B cell (primary cell): ENCODE measurements around the gene SERPINA10. TPM values are rescaled to one million over a fixed set of nuclear protein-coding genes. Genes with fewer than 3 reads are reported as not detected.

Source experiments
- ATAC-seq: fragments of 200-7000 bp; cut with Tn5 transposase; one replicate; pipeline ENCODE4 v1.10.0; 2021; ENCODE audit warnings: low read depth, mild to moderate bottlenecking, moderate number of reproducible peaks, moderate library complexity
- CTCF ChIA-PET: fragments of 350-600 bp; sonication (Branson Sonifier 250); formaldehyde crosslinking; loops from one replicate; lab custom pipeline; 2021; ENCODE audit warnings: antibody characterized with exemption, inconsistent platforms; lab: Charles Lee
- POLR2A ChIA-PET: fragments of 350-600 bp; sonication (Branson Sonifier 250); formaldehyde crosslinking; loops from one replicate; lab custom pipeline; 2021; ENCODE audit warnings: antibody characterized with exemption; lab: Charles Lee
- DNase-seq: peaks from one replicate; pipeline ENCODE4 v3.0.0; 2013
- H2AFZ ChIP-seq: 2 replicates; pipeline ENCODE4 v1.6.1; 2012; ENCODE audit warnings: mild to moderate bottlenecking, low read depth, low read length; ENCODE audit not compliant: insufficient read depth, poor library complexity, severe bottlenecking
- H3K27ac ChIP-seq, 2 donors: 1 replicate in 1 of 2; 2 replicates in 1 of 2; pipeline ENCODE4 v1.5.1; 2012 to 2013; ENCODE audit warnings: low read length in 2 of 2, mild to moderate bottlenecking in 2 of 2, moderate library complexity in 1 of 2
- H3K27me3 ChIP-seq, 4 experiments: fragments of 200-600 bp in 1 of 4; sonication (generic) in 1 of 4; replicated peaks in 1 of 4; 1 replicate in 2 of 4; 2 replicates in 2 of 4; pipeline versions ENCODE4 v1.6.1 to v1.7.0; 2013 to 2016; ENCODE audit warnings: low read length in 3 of 4, mild to moderate bottlenecking in 2 of 4, mixed read lengths in 1 of 4, moderate library complexity in 1 of 4; ENCODE audit not compliant: insufficient read depth in 4 of 4, control insufficient read depth in 3 of 4; ENCODE audit errors: control extremely low read depth in 1 of 4
- H3K36me3 ChIP-seq, 2 experiments: replicated peaks in 1 of 2; 1 replicate in 1 of 2; 2 replicates in 1 of 2; pipeline versions ENCODE4 v1.6.1 to v1.7.1; 2013; ENCODE audit warnings: low read length in 1 of 2; ENCODE audit not compliant: insufficient read depth in 2 of 2, control insufficient read depth in 1 of 2; ENCODE audit errors: control extremely low read depth in 1 of 2, extremely low read depth in 1 of 2
- H3K4me1 ChIP-seq, 2 donors: fragments of 200-600 bp in 1 of 2; sonication (generic) in 1 of 2; 1 replicate in 1 of 2; 2 replicates in 1 of 2; pipeline versions ENCODE4 v1.5.1 to v1.6.1; 2013 to 2017; ENCODE audit warnings: low read length in 2 of 2; ENCODE audit not compliant: control insufficient read depth in 2 of 2, insufficient read depth in 2 of 2
- H3K4me2 ChIP-seq: replicated peaks from 2 replicates; pipeline ENCODE3; 2012; ENCODE audit warnings: mild to moderate bottlenecking, low read depth, low read length; ENCODE audit not compliant: poor library complexity, severe bottlenecking
- H3K4me3 ChIP-seq, 5 experiments: fragments of 200-600 bp in 1 of 5; sonication (generic) in 1 of 5; 1 replicate in 3 of 5; 2 replicates in 2 of 5; pipeline versions ENCODE4 v1.5.1 to v1.7.0; 2011 to 2016; ENCODE audit warnings: low read length in 4 of 5, mild to moderate bottlenecking in 4 of 5, low read depth in 2 of 5, control low read depth in 1 of 5, moderate library complexity in 1 of 5; ENCODE audit not compliant: insufficient read depth in 1 of 5; ENCODE audit errors: control extremely low read depth in 1 of 5, extremely low read depth in 1 of 5
- H3K79me2 ChIP-seq: fragments of 200-600 bp; sonication (generic); one replicate; pipeline ENCODE4 v1.6.0; 2016; ENCODE audit warnings: low read length; ENCODE audit not compliant: control insufficient read depth, insufficient read depth
- H3K9ac ChIP-seq: fragments of 200-600 bp; sonication (generic); 2 replicates; pipeline ENCODE4 v1.6.1; 2017; ENCODE audit warnings: mild to moderate bottlenecking, low read length, moderate library complexity
- H3K9me3 ChIP-seq, 3 donors: one replicate each; pipeline versions ENCODE4 v1.6.1 to v1.7.1; 2013; ENCODE audit warnings: low read length in 2 of 3; ENCODE audit not compliant: control insufficient read depth in 2 of 3, insufficient read depth in 1 of 3; ENCODE audit errors: control extremely low read depth in 1 of 3
- H4K20me1 ChIP-seq: 2 replicates; pipeline ENCODE4 v1.6.0; 2012; ENCODE audit warnings: mild to moderate bottlenecking, low read length; ENCODE audit not compliant: insufficient read depth, control insufficient read depth, poor library complexity, severe bottlenecking
- H3K27ac Mint-ChIP-seq: one replicate; pipeline ENCODE4 v1.8.0; 2021; ENCODE audit warnings: mixed read lengths
- H3K27me3 Mint-ChIP-seq: one replicate; pipeline ENCODE4 v1.8.0; 2021; ENCODE audit warnings: mixed read lengths
- H3K4me1 Mint-ChIP-seq: one replicate; pipeline ENCODE4 v1.8.0; 2021; ENCODE audit warnings: mixed read lengths
- H3K4me3 Mint-ChIP-seq: one replicate; pipeline ENCODE4 v1.8.0; 2021; ENCODE audit warnings: mixed read lengths
- H3K9me3 Mint-ChIP-seq: one replicate; pipeline ENCODE4 v1.8.0; 2022; ENCODE audit warnings: mixed read lengths; ENCODE audit not compliant: insufficient read depth
- CTCF ChIP-seq: fragments of 200-600 bp; IDR thresholded peaks from one replicate; pipeline ENCODE4 v1.8.0; 2022; ENCODE audit warnings: antibody characterized with exemption, mild to moderate bottlenecking
- EZH2 ChIP-seq: IDR thresholded peaks from 2 replicates; pipeline ENCODE4 v1.6.1; 2012; ENCODE audit warnings: borderline replicate concordance, low read depth, mild to moderate bottlenecking, moderate library complexity, low read length; ENCODE audit not compliant: insufficient read depth, poor library complexity, severe bottlenecking
- WGBS: methylation state at CpG from one replicate; pipeline ENCODE4 v1.1.5; 2013; ENCODE audit warnings: missing lambda C conversion rate; ENCODE audit not compliant: insufficient coverage; 5-methylcytosine and 5-hydroxymethylcytosine counted together
- intact Hi-C: fragments of 100-400 bp; cut with micrococcal nuclease; formaldehyde crosslinking; loops from one replicate; pipeline ENCODE4 v1.10.0; 2022
- polyA plus RNA-seq: library from polyadenylated mRNA; depleted of rRNA; stranded (reverse); fragments of >200 nt; gene quantifications from 2 replicates; pipeline ENCODE4 v1.2.3, GENCODE V29; 2012
- total RNA-seq, 2 donors: library from RNA; stranded (reverse); fragments of 120-200 nt in 1 of 2; gene quantifications; 1 replicate in 1 of 2; 2 replicates in 1 of 2; pipeline versions ENCODE4 v1.2.3 to v1.2.4, GENCODE V29; 2013 to 2022

SERPINA10 gene
- total and polyA plus RNA-seq, 2 donors (not counting 1 experiment from before 2014, with no cell fraction given): not detected

GRCh38 chr14:94295360-94296180 is 2.5 kb upstream of the SERPINA10 start:
- Mint-ChIP-seq H3K9me3 (no peaks in the 10 kb centered on the region), H3K27me3 (no peaks in the 10 kb centered on the region), H3K4me3 (no peak overlapping the region), H3K4me1 (no peaks in the 10 kb centered on the region), H3K27ac (no peak overlapping the region)
- Histone ChIP-seq H3K27me3 (no peaks in the 10 kb centered on the region), H2AFZ (no peak overlapping the region), H3K79me2 (no peaks in the 10 kb centered on the region), H3K4me1 (no peaks in the 10 kb centered on the region), H3K36me3 (no peaks in the 10 kb centered on the region), H4K20me1 (no peaks in the 10 kb centered on the region), H3K4me3 (no peak overlapping the region), H3K9me3 (peaks cover 0 to 10% (median 0%) of the 10 kb centered on the region in 3 donors), H3K9ac (no peak overlapping the region), H3K4me2 (no peak overlapping the region), H3K27ac (no peak overlapping the region)
- 74% methylated on average over 9 of the region's 9 CpGs for whole genome bisulfite sequencing
- intact Hi-C loops: no loop called here
- CTCF ChIA-PET: no interaction called here
- ATAC-seq (no peak), DNase-seq (no peak)
- POLR2A ChIA-PET: no interaction called here
- TF ChIP-seq EZH2 (no peak), CTCF (no peak)

- TF ChIP-seq CTCF (no peak), EZH2 (no peak)
- H3K36me3 ChIP-seq: no peaks in the 10 kb centered on the region
- Mint-ChIP-seq H3K9me3 (no peaks in the 10 kb centered on the region), H3K4me1 (no peaks in the 10 kb centered on the region), H3K27ac (no peak overlapping the region), H3K4me3 (no peak overlapping the region), H3K27me3 (peaks cover 3% of the 10 kb centered on the region)
- H3K27ac ChIP-seq: no peak overlapping the region
- H3K4me1 ChIP-seq: no peaks in the 10 kb centered on the region
- peaks cover 0 to 18% (median 0%) of the 10 kb centered on the region in 3 donors for H3K9me3 ChIP-seq
- H3K27me3 ChIP-seq: no peaks in the 10 kb centered on the region
- intact Hi-C loops: no loop called here
- DNase-seq (no peak), ATAC-seq (no peak)
- H4K20me1 ChIP-seq: no peaks in the 10 kb centered on the region
- no peaks in the 10 kb centered on the region for H3K79me2 ChIP-seq
- ChIA-PET CTCF (no interaction called here), POLR2A (no interaction called here)
- no peak overlapping the region for H3K4me2 ChIP-seq
- H2AFZ ChIP-seq: no peak overlapping the region
- H3K9ac ChIP-seq: no peak overlapping the region
- WGBS: no CpG with 5 or more reads among the region's 3 CpGs
- H3K4me3 ChIP-seq: no peak overlapping the region
Observed at GRCh38 chr14:94293578-94293924, 483 bp upstream of the SERPINA10 start.
